ENCODE data around the gene RPS27A.
"Not testable (repeated sequence)": the region's sequence is repeated elsewhere in the genome, so short reads cannot be mapped to it uniquely, and the experiment has no call there.

Gene RPS27A

GRCh38 chr2:55239656-55240222 lies 7.3 kb downstream of the RPS27A start:
- no peak for FAIRE-seq

DNA sequence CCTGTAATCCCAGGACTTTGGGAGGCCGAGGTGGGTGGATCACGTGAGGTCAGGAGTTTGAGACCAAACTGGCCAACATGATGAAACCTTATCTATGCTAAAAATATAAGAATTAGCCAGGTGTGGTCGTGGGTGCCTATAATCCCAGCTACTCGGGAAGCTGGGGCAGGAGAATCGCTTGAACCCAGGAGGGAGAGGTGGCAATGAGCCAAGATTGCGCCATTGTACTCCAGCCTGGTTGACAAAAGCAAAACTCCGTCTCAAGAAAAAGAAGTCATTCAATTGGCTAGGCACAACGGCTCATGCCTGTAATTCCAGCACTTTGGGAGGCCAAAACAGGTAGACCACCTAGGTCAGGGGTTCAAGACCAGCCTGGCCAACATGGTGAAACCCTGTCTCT lies 9.1 kb downstream of the RPS27A start:
- not testable (repeated sequence) for FAIRE-seq

GRCh38 chr2:55242617-55243016 lies 10.1 kb downstream of the RPS27A start:
- FAIRE-seq = no peak

DNA sequence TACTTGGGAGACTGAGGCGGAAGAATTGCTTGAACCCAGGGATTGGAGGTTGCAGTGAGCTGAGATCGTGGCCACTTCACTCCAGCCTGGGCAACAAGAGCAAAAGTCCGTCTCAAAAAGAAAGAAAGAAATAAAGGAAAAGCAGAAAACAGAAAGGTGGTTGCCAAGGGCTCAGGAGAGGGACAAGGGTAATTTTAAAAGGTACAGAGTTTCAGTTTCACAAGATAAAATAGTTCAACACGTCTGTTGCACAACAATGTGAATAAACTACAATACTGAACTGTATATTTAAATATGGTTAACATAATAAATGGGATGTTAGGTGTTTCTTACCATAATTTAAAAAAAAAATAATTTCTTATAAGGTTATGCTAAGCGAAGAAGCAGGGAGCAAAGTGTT lies 12.9 kb downstream of the RPS27A start:
- no peak for FAIRE-seq

- FAIRE-seq = no peak
Observed at GRCh38 chr2:55247025-55247424, 14.5 kb downstream of the RPS27A start.

DNA sequence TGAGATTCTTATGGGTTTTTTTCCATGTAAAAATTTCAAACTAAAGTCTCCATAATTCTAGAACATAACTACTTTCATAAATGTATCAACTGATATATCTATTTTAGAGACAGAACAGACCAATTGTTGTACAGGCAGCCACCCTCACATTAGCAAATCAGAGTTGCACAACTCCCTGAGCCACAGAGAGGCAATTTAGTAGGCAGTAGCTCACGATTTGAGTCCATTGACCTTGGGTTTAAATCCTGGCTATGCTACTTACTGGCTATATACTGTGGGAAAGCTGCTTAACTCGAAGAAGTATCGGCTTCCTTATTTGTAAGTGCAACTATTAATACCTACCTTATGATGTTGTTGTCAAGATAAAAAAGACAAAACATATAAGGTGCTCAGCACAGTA lies 20.3 kb downstream of the RPS27A start:
- FAIRE-seq = no peak

DNA sequence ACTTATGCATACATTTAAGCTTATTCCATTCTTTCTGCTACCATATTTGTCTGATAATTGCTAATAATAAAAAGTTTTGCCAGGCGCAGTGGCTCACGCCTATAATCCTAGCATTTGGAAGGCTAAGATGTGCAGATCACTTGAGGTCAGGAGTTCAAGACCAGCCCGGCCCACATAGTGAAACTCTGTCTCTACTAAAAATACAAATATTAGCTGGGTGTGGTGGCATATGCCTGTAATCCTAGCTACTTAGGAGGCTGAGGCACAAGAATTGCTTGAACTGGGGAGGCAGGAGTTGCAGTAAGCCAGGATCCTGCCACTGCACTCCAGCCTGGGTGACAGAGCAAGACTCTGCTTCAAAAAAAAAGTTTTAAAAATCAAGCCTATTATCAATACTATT lies 27.1 kb downstream of the RPS27A start:
- FAIRE-seq = not testable (repeated sequence)

- no peak for FAIRE-seq
Observed at GRCh38 chr2:55268288-55268906, 35.9 kb downstream of the RPS27A start.

DNA sequence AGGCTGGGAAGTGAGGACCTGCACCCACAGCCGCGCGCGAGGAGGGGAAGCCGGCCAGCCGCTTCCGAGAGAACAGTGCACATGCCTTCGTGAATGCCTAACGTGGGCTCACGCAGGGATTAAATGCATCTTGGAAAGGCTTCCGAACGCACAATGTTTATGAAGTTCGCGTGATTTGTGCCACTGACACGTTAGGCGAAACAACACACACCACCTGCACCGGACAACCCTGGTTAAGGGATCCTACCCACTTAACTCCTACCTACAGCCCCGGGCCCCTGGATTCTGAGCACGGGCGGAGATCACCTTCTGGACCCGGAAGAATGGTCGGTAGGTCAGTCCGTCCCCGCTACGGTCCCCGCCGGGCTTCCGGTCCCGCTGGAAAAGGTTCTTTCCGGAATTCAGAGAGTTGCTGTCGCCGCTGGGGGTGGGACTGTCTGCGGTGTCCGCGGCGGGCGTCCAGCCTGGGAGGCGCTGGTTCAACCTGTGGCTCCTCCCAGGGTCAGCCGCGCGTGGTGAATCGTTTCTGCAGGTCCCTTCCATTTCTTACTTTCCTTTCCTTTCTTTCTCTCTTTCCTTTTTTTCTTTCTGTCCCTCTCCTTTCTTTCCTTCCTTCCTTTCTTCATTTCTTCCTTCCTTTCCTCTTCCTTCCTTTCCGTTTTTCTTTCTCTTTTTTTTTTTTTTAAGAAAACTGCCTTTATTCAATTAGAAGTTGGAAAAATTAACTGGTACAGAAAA lies 36.6 kb downstream of the RPS27A start, which contains the start of gene MTIF2:
TSS of gene MTIF2 (minus strand) at position 325 of the 738 bp plus-strand sequence. CDS start 5,373 bp downstream, outside the sequence.
- FAIRE-seq = peak; percentile 66

DNA sequence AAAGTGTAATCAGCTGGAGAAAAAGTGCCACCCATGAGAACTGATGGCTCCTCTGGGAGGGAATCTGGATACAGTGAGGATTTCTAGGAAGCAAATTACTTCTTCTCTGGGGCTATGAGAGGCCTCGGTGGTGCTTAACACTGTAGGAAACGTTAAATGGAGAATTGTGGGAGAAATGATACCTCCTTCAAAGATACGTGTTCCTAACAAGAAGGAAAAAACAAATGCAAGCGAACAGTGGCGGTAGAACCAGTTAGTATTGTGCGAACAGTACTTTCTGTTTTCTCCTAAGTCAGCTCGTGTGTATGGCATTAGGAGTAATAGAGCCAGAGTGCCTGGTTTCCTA lies 37.1 kb downstream of the RPS27A start:
- no peak for FAIRE-seq

- FAIRE-seq = not testable (repeated sequence)
Observed at GRCh38 chr2:55274346-55274745, 41.9 kb downstream of the RPS27A start.

DNA sequence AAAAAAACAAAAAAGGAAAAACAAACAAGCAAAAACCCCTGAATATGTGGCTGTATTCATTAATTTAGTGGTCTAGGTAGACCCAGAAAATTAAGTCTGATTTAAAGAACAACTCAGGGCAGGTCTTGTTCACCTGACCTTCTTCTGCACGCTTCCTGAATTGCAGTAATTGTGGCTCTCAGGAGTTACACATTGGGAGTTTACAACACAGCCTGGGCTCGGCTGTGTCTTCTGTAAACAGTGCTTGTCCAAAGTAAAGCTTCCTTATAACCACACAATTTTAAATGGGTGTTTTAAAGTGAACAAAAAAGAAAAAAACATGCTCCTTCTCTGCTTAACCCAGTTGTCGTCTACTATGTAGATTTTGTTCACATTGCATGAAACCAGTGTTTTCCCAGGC lies 44.8 kb downstream of the RPS27A start:
- FAIRE-seq = no peak

DNA sequence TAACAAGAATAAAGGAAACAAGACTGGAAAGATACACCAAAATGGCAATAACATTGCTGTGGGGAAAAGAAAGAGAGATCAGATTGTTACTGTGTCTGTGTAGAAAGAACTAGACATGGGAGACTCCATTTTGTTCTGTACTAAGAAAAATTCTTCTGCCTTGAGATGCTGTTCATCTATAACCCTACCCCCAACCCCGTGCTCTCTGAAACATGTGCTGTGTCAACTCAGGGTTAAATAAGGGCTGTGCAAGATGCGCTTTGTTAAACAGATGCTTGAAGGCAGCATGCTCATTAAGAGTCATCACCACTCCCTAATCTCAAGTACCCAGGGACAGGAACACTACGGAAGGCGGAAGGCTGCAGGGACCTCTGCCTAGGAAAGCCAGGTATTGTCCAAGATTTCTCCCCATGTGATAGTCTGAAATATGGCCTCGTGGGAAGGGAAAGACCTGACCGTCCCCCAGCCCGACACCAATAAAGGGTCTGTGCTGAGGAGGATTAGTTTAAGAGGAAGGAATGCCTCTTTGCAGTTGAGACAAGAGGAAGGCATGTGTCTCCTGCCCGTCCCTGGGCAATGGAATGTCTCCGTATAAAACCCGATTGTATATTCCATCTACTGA lies 46.8 kb downstream of the RPS27A start:
- FAIRE-seq = not testable (repeated sequence)

- FAIRE-seq = not testable (repeated sequence)
Observed at GRCh38 chr2:55279859-55280424, 47.5 kb downstream of the RPS27A start.

DNA sequence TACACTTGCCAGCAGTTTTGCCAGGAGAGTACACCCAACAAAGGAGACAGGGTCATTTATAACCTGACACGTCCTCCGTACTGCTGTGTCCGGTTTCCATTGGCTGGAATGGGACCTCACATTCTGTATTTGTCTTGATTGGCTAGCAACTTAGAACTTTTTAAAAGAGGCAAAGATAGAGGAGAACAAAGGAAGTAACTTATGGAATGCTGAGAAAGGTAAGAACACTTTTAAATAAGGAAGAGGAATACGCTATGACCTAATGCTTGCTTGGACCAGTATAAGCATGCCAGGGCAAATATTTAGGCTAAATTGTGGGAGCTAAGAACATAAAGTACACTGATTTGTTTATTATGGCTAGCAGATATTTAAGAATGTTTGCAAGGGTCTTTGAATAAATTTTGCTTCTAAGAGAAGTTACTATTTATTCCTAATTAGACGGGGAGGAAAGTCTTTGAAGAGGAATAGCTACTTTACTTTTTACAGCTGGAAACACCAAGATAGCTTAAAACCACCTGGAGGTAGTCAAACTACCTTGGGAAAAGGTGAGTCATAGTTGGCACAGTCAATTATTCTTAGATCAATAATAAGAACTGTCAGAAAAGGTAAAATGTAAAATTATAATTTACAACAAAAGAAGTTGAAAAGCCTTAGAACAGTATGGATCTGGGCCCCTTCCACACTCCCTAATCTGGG lies 48.5 kb downstream of the RPS27A start:
- FAIRE-seq = not testable (repeated sequence)

DNA sequence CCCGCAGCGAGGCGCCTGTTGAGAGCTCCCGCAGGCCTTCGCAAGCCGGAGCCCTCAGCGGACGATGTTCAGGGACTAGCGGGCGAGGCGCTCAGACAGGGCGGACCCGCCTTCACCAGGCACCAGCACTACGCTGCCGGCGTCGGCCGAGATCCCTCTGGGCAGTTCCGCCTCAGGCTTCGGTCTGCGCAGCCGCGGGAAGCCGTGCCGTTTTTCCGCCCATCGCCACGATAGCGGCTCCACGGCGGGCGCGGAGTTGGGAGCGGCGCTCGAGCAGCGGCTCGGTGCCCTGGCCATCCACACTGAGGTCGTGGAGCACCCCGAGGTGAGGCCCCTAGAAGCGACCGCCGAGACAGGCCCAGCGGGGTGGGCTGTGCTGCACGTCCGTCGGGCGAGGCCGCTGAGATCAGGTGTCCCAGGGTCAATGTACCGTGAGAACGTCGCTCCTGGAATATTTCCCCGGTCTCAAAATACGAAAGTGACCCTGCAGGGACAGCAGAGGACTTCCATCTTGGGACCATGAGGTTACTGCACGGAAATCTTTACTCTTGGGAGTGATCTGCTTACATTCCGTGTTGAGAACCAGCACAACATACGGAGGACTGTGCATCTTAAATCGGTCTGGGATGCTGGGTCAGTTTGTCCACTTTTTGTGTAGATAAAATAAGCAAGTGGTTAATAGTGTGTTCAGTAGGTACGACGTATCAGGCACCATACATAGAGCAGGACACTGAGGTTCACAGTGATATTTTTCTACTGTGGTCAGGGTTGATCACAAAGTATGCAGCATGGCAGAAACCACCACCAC lies 49.8 kb downstream of the RPS27A start:
- no peak for FAIRE-seq

DNA sequence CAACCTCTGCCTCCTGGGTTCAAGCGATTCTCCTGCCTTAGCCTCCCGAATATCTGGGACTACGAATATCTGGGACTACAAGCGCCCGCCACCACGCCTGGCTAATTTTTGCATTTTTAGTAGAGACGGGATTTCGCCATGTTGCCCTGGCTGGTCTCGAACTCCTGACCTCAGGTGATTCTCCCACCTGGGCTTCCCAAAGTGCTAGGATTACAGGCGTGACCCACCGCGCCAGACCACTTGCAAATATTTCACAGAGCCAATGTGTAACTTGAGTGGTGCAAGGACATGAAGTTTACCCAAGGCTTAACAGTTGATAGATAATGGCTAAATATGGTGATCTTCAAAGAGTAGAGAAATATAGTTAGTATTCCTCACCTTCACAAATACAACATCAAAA lies 50.6 kb downstream of the RPS27A start:
- no peak for FAIRE-seq
